Astrocyte (in vitro differentiated cells and primary cell): Measurements from ENCODE around the gene MICAL2.

ENCODE experiments used
- EZH2 ChIP-seq: IDR thresholded peaks from 2 replicates; pipeline ENCODE4 v1.6.1; 2012; ENCODE audit warnings: mild to moderate bottlenecking, low read length, inconsistent platforms; ENCODE audit not compliant: insufficient read depth
- TF ChIP-seq, protein P1 (sequence below): IDR thresholded peaks from 2 replicates; pipeline ENCODE4 v1.5.1; 2011; ENCODE audit warnings: low read depth, mild to moderate bottlenecking, inconsistent platforms, low read length, moderate library complexity; ENCODE audit not compliant: insufficient read depth

DNA sequence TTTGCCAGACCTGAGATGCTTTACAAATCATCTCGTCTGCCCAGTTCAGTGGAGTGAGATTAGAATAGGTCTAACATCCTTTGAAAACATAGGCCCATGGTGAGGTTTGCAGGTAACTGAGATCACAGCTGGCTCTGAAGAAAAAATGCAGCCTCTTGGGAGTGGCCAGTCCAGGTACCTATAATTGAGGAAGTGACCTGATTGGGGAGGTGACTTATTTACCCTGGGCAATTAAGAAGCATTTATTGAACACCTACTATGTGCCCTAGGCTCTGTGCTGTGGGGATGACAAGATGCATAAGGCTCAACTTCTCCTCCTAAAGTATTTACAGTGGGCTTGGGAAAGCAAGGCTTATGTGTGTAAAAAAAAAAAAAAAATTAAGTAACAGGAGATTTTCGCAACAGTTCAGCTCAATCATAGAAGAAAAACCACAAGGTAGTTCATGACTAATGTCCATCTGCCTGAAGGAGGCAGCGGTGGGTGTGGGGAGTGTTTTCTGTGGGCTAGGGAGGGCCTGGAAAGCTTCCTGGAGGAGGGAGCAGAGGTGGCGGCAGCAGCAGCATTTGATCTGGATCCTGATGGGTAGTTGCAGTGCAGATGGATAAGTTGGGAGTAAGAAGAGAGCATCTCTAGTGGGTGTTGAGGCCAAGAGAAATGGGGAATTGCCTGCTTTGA, 16.1 kb downstream of the MICAL2 start:
- TF ChIP-seq, protein P1, sequence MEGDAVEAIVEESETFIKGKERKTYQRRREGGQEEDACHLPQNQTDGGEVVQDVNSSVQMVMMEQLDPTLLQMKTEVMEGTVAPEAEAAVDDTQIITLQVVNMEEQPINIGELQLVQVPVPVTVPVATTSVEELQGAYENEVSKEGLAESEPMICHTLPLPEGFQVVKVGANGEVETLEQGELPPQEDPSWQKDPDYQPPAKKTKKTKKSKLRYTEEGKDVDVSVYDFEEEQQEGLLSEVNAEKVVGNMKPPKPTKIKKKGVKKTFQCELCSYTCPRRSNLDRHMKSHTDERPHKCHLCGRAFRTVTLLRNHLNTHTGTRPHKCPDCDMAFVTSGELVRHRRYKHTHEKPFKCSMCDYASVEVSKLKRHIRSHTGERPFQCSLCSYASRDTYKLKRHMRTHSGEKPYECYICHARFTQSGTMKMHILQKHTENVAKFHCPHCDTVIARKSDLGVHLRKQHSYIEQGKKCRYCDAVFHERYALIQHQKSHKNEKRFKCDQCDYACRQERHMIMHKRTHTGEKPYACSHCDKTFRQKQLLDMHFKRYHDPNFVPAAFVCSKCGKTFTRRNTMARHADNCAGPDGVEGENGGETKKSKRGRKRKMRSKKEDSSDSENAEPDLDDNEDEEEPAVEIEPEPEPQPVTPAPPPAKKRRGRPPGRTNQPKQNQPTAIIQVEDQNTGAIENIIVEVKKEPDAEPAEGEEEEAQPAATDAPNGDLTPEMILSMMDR, result no peak
- TF ChIP-seq EZH2, result no peak
